A549 (cell line): ENCODE results near the gene WRNIP1.

Source experiments
- BCL3 ChIP-seq: fragments of >200 bp; sonication (Bioruptor Twin); formaldehyde crosslinking; IDR thresholded peaks from 3 replicates; pipeline ENCODE4 v1.6.1; 2016
- POLR2AphosphoS2 ChIP-seq: conservative IDR thresholded peaks from 2 replicates; pipeline ENCODE4 v1.6.1; 2012; ENCODE audit warnings: low read length, improper control_type of control experiment, inconsistent platforms

- TF ChIP-seq POLR2AphosphoS2 (no peak), BCL3 (no peak)
These were observed 37.4 kb downstream of the WRNIP1 start for GRCh38 chr6:2802521-2803060.
